ENCODE results near the gene PDZD2. TPM values are rescaled to one million over a fixed set of nuclear protein-coding genes. Genes with fewer than 3 reads are reported as not detected.

PDZD2 gene
- total and polyA plus RNA-seq, 7 donors: 1.2 to 11.7 (median 7.1) TPM

DNA sequence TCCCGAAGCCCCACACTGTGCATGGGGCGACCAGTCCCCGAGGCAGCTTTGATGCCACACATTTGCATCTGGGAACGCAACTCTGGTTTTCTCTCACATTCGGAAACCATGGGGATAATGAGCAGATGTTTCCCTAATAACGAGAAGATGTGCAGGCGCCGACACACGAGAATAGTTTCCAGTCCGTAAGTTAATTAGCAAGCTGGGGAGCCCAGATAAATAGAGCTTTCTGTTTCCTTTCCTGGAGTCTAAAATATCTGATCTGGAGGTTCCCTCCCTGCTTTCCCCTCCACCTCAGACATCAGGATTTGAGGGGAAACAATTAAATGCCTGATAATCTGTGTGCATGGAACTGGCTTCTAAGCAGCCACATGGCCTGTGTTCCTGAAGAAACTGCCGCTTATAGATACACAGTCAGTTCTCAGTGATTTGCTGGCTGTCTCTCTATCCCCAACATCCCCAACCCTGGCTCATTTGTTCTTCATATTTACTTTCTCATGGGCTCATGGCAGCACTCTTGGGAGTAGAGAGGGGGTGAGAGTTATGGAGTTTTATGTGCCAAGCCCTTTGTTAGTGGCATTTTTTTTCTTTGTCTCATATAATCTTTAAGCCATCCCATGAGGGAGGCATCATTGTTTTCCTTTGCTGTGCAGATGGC, 62.8 kb downstream of the PDZD2 start:
- no peaks in the 10 kb centered on the region for H3K4me1 ChIP-seq
- WGBS, 2 donors: 70 to 81% methylated on average over 11 of the region's 11 CpGs
- H3K27me3 ChIP-seq: no peaks in the 10 kb centered on the region
- no peak overlapping the region for H3K4me3 ChIP-seq
- H3K9me3 ChIP-seq: no peaks in the 10 kb centered on the region
- no peak for DNase-seq
- intact Hi-C loops (cut with DNase I): no loop called here
- TF ChIP-seq, protein P1, sequence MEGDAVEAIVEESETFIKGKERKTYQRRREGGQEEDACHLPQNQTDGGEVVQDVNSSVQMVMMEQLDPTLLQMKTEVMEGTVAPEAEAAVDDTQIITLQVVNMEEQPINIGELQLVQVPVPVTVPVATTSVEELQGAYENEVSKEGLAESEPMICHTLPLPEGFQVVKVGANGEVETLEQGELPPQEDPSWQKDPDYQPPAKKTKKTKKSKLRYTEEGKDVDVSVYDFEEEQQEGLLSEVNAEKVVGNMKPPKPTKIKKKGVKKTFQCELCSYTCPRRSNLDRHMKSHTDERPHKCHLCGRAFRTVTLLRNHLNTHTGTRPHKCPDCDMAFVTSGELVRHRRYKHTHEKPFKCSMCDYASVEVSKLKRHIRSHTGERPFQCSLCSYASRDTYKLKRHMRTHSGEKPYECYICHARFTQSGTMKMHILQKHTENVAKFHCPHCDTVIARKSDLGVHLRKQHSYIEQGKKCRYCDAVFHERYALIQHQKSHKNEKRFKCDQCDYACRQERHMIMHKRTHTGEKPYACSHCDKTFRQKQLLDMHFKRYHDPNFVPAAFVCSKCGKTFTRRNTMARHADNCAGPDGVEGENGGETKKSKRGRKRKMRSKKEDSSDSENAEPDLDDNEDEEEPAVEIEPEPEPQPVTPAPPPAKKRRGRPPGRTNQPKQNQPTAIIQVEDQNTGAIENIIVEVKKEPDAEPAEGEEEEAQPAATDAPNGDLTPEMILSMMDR (IDR thresholded peaks at IDR 0.05): no peak
- TF ChIP-seq POLR2A (IDR thresholded peaks at IDR 0.05) (no peak), POLR2AphosphoS5 (IDR thresholded peaks at IDR 0.05) (no peak), EP300 (IDR thresholded peaks at IDR 0.05) (no peak)
- no peaks in the 10 kb centered on the region for H3K36me3 ChIP-seq
- H3K27ac ChIP-seq: no peak overlapping the region

DNA sequence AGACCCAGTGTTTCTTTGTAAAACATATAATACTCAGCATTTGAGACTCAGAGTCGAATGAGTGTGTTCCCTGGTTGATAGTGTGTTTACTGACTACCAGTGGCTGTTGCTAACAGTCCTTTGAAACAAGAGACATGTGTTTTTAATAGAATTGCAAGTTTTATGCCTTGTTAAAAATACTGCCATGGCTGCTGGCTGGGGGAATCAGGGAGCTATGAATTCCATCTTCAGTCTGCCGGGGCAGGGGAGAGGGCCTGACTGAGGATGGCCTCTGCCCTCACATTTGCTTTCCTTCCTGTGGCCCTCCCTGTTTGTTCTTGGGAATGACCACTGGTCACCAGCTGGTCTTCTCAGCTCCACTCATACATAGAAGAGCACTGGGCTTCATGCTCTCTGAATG, 63.8 kb downstream of the PDZD2 start:
- intact Hi-C loops (cut with DNase I): no loop called here
- no peak for DNase-seq
- Histone ChIP-seq H3K36me3 (no peaks in the 10 kb centered on the region), H3K4me3 (no peak overlapping the region), H3K27ac (no peak overlapping the region), H3K9me3 (no peaks in the 10 kb centered on the region), H3K4me1 (no peaks in the 10 kb centered on the region), H3K27me3 (no peaks in the 10 kb centered on the region)
- WGBS, 2 donors: 50 to 57% methylated on average over 2 of the region's 2 CpGs
- TF ChIP-seq EP300 (IDR thresholded peaks at IDR 0.05): no peak

DNA sequence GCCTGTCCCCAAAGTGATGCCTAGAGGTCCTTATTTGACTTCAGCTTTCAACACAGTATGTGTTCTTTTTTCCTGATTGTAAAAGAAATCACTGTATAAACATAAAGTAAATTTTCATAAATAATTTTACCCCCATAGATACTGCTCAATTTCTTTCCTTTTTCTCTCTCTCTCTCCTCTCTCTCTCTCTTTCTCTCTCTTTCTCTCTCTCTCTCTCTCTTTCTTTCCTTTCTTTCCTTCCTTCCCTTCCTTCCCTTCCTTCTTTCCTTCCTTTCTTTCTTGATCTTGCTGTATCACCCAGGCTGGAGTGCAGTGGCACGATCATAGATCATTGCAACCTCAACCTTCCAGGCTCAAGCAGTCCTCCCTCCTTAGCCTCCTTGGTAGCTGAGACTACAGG, 64.8 kb downstream of the PDZD2 start:
- H3K9me3 ChIP-seq: no peaks in the 10 kb centered on the region
- WGBS, 2 donors: 82 to 93% methylated on average over 1 of the region's 1 CpG

DNA sequence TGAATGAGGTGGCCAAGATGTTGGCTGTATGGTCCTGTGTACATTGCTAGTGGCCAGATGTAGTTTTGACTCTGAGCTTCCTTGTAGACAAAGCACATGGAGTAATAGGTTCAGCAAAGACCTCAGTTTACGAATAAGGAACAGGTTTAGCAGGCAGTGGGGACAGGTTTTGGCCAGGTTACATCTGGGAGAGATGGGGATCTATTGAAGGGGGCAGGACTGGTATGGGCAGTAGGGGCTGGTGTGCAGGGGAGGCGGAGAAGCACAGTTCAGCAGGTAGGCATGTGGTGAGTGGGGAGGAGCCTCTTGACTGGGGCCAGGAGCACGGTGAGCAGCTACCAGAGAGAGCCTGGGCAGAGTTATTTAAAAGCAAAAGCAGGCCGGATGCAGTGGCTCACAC, 67.3 kb downstream of the PDZD2 start:
- H3K36me3 ChIP-seq: no peaks in the 10 kb centered on the region
- H3K4me1 ChIP-seq: no peaks in the 10 kb centered on the region
- H3K9me3 ChIP-seq: no peaks in the 10 kb centered on the region
- intact Hi-C loops (cut with DNase I): no loop called here
- no peak for DNase-seq
- WGBS, 2 donors: 86 to 92% methylated on average over 4 of the region's 4 CpGs
- no peak overlapping the region for H3K27ac ChIP-seq
- TF ChIP-seq POLR2A (IDR thresholded peaks at IDR 0.05): no peak
- TF ChIP-seq, protein P1 (IDR thresholded peaks at IDR 0.05): no peak
- no peak for TF ChIP-seq EP300 (IDR thresholded peaks at IDR 0.05)
- no peak for TF ChIP-seq POLR2AphosphoS5 (IDR thresholded peaks at IDR 0.05)
- no peak overlapping the region for H3K4me3 ChIP-seq
- no peaks in the 10 kb centered on the region for H3K27me3 ChIP-seq

More for the DNA sequence above, 64.8 kb downstream of the PDZD2 start:
- no peaks in the 10 kb centered on the region for H3K27me3 ChIP-seq
- H3K4me3 ChIP-seq: no peak overlapping the region
- no peaks in the 10 kb centered on the region for H3K4me1 ChIP-seq
- no peaks in the 10 kb centered on the region for H3K36me3 ChIP-seq
- TF ChIP-seq EP300 (IDR thresholded peaks at IDR 0.05): no peak
- TF ChIP-seq, protein P1 (IDR thresholded peaks at IDR 0.05): no peak
- no peak for TF ChIP-seq POLR2AphosphoS5 (IDR thresholded peaks at IDR 0.05)
- no peak for TF ChIP-seq POLR2A (IDR thresholded peaks at IDR 0.05)
- DNase-seq: no peak
- no peak overlapping the region for H3K27ac ChIP-seq
- intact Hi-C loops (cut with DNase I): no loop called here

DNA sequence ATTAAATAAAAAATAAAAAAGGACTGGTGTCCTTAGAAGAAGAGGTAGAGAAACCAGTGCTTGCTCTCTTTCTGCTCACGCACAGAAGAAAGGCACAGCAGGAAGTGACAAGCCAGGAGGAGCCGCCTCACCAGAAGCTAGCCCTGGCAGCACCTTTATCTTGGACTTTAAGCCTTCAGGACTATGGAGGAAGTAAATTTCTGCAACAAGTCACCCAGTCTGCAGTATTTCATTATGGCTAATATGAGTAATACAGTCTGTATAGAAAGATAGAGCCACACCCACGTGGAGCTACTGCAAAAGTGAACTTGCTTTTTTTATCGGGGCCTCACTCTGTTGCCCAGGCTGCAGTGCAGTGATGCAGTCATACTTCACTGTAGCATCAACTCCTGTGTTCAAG, 68.4 kb downstream of the PDZD2 start:
- intact Hi-C loops (cut with DNase I): no loop called here
- H3K4me3 ChIP-seq: no peak overlapping the region
- WGBS, 2 donors: 54 to 81% methylated on average over 4 of the region's 4 CpGs
- no peaks in the 10 kb centered on the region for H3K27me3 ChIP-seq
- H3K27ac ChIP-seq: no peak overlapping the region
- H3K9me3 ChIP-seq: no peaks in the 10 kb centered on the region
- no peaks in the 10 kb centered on the region for H3K36me3 ChIP-seq
- no peak for DNase-seq
- no peaks in the 10 kb centered on the region for H3K4me1 ChIP-seq
- no peak for TF ChIP-seq EP300 (IDR thresholded peaks at IDR 0.05)
- TF ChIP-seq, protein P1 (IDR thresholded peaks at IDR 0.05): no peak
- no peak for TF ChIP-seq POLR2A (IDR thresholded peaks at IDR 0.05)
- TF ChIP-seq POLR2AphosphoS5 (IDR thresholded peaks at IDR 0.05): no peak

All from sigmoid colon (tissue), 7 donors.